Trophoblast cell (in vitro differentiated cells and primary cell): Measurements from ENCODE around the gene TCF19.
"Not testable (repeated sequence)": the region's sequence is repeated elsewhere in the genome, so short reads cannot be mapped to it uniquely, and the experiment has no call there.

Source experiments
- DNase-seq, 2 donors: peaks; one replicate each; pipeline ENCODE4 v3.0.0-alpha.2; 2016
- H2AFZ ChIP-seq: 2 replicates; pipeline ENCODE4 v1.6.1; 2013; ENCODE audit warnings: low read length, moderate library complexity, mild to moderate bottlenecking; ENCODE audit not compliant: insufficient read depth, poor library complexity
- H2AK5ac ChIP-seq: 2 replicates; pipeline ENCODE4 v1.6.1; 2013; ENCODE audit warnings: mild to moderate bottlenecking, low read length
- H2BK120ac ChIP-seq: 2 replicates; pipeline ENCODE4 v1.6.1; 2013; ENCODE audit warnings: low read length, mild to moderate bottlenecking, moderate library complexity; ENCODE audit not compliant: insufficient read depth, poor library complexity
- H2BK12ac ChIP-seq: 2 replicates; pipeline ENCODE4 v1.6.1; 2013; ENCODE audit warnings: mild to moderate bottlenecking, low read length, moderate library complexity
- H2BK5ac ChIP-seq: 2 replicates; pipeline ENCODE4 v1.6.1; 2013; ENCODE audit warnings: low read length, low read depth, moderate library complexity, mild to moderate bottlenecking; ENCODE audit not compliant: poor library complexity
- H3K14ac ChIP-seq: 2 replicates; pipeline ENCODE4 v1.6.1; 2013; ENCODE audit warnings: mild to moderate bottlenecking, low read length
- H3K18ac ChIP-seq: 2 replicates; pipeline ENCODE4 v1.6.1; 2013; ENCODE audit warnings: mild to moderate bottlenecking, low read length
- H3K23ac ChIP-seq: 2 replicates; pipeline ENCODE4 v1.6.1; 2013; ENCODE audit warnings: low read length
- H3K27ac ChIP-seq: 2 replicates; pipeline ENCODE4 v1.5.1; 2013; ENCODE audit warnings: low read depth, mild to moderate bottlenecking, inconsistent platforms, low read length, moderate library complexity
- H3K27me3 ChIP-seq: 2 replicates; pipeline ENCODE4 v1.6.1; 2013; ENCODE audit warnings: inconsistent platforms, mild to moderate bottlenecking, low read length, moderate library complexity; ENCODE audit not compliant: insufficient read depth
- H3K36me3 ChIP-seq, 2 experiments: 1 replicate in 1 of 2; 2 replicates in 1 of 2; pipeline ENCODE4 v1.6.1; 2013; ENCODE audit warnings: low read length in 2 of 2, mild to moderate bottlenecking in 2 of 2, moderate library complexity in 1 of 2; ENCODE audit not compliant: insufficient read depth in 2 of 2, control insufficient read depth in 1 of 2
- H3K4ac ChIP-seq: 2 replicates; pipeline ENCODE4 v1.6.1; 2013; ENCODE audit warnings: low read depth, mild to moderate bottlenecking, low read length, moderate library complexity
- H3K4me1 ChIP-seq, 2 experiments: 1 replicate in 1 of 2; 2 replicates in 1 of 2; pipeline ENCODE4 v1.6.1; 2013; ENCODE audit warnings: low read length in 2 of 2, mild to moderate bottlenecking in 2 of 2, moderate library complexity in 1 of 2; ENCODE audit not compliant: insufficient read depth in 2 of 2, control insufficient read depth in 1 of 2
- H3K4me2 ChIP-seq: 2 replicates; pipeline ENCODE4 v1.6.1; 2013; ENCODE audit warnings: inconsistent platforms, mild to moderate bottlenecking, low read length, moderate library complexity
- H3K4me3 ChIP-seq: 2 replicates; pipeline ENCODE4 v1.5.1; 2013; ENCODE audit warnings: mild to moderate bottlenecking, low read depth, low read length, inconsistent platforms
- H3K79me1 ChIP-seq: one replicate; pipeline ENCODE4 v1.6.1; 2013; ENCODE audit warnings: low read length
- H3K79me2 ChIP-seq: 2 replicates; pipeline ENCODE4 v1.6.1; 2013; ENCODE audit warnings: low read length, mild to moderate bottlenecking; ENCODE audit not compliant: control insufficient read depth, insufficient read depth, poor library complexity
- H3K9ac ChIP-seq: 2 replicates; pipeline ENCODE4 v1.6.1; 2013; ENCODE audit warnings: mild to moderate bottlenecking, low read length
- H3K9me3 ChIP-seq: 2 replicates; pipeline ENCODE4 v1.6.1; 2013; ENCODE audit warnings: low read depth, mild to moderate bottlenecking, control low read depth, inconsistent platforms, low read length; ENCODE audit not compliant: insufficient read depth
- H4K12ac ChIP-seq: 2 replicates; pipeline ENCODE4 v1.6.1; 2013; ENCODE audit warnings: low read depth, mild to moderate bottlenecking, low read length, moderate library complexity
- H4K8ac ChIP-seq: 2 replicates; pipeline ENCODE4 v1.6.1; 2013; ENCODE audit warnings: low read depth, mild to moderate bottlenecking, low read length, moderate library complexity
- H4K91ac ChIP-seq: one replicate; pipeline ENCODE4 v1.6.1; 2013; ENCODE audit warnings: low read depth, mild to moderate bottlenecking, low read length, moderate library complexity
- WGBS: extraction: QIAGEN DNeasy Blood & Tissue Kit; methylation state at CpG from one replicate; pipeline ENCODE4 v1.1.7; 2013; ENCODE audit warnings: missing lambda C conversion rate; ENCODE audit not compliant: insufficient read length, insufficient coverage; ENCODE audit errors: extremely low coverage; 5-methylcytosine and 5-hydroxymethylcytosine counted together

The TCF19 gene

GRCh38 chr6:31197559-31198305 lies 39.3 kb downstream of the TCF19 start:
- Histone ChIP-seq H3K4me1 (peaks cover 0 to 1% of the 10 kb centered on the region in 2 experiments), H2BK5ac (no peak overlapping the region), H3K18ac (no peak overlapping the region), H3K9me3 (no peaks in the 10 kb centered on the region), H3K27ac (peak overlapping the region; percentile 44), H3K27me3 (no peaks in the 10 kb centered on the region), H3K23ac (no peak overlapping the region), H3K14ac (no peak overlapping the region), H3K9ac (no peak overlapping the region), H3K4ac (no peak overlapping the region), H3K4me2 (peak overlapping the region; percentile 89), H2AFZ (peak overlapping the region; percentile 69), H4K8ac (peak overlapping the region; percentile 31), H2AK5ac (no peak overlapping the region), H4K91ac (peak overlapping the region; percentile 25), H2BK120ac (no peak overlapping the region), H3K79me2 (no peaks in the 10 kb centered on the region), H3K36me3 (no peaks in the 10 kb centered on the region), H2BK12ac (no peak overlapping the region), H3K79me1 (no peaks in the 10 kb centered on the region), H3K4me3 (peak overlapping the region; percentile 78), H4K12ac (no peak overlapping the region)
- DNase-seq = peak; percentile 99 to 100
- no CpG with 5 or more reads among the region's 45 CpGs for WGBS

- H3K79me2 ChIP-seq, H2BK120ac ChIP-seq, H3K4me3 ChIP-seq, H2BK5ac ChIP-seq, H3K27ac ChIP-seq, H3K27me3 ChIP-seq, H2AFZ ChIP-seq, H3K4ac ChIP-seq, H3K36me3 ChIP-seq, H4K12ac ChIP-seq, H3K4me2 ChIP-seq, H3K4me1 ChIP-seq, H3K14ac ChIP-seq, H3K23ac ChIP-seq, H3K9me3 ChIP-seq, H2AK5ac ChIP-seq, H4K8ac ChIP-seq, DNase-seq, H2BK12ac ChIP-seq, H3K9ac ChIP-seq, H4K91ac ChIP-seq, H3K79me1 ChIP-seq, H3K18ac ChIP-seq: not testable (repeated sequence)
- WGBS = no CpG with 5 or more reads among the region's 4 CpGs
Observed at GRCh38 chr6:31199105-31199452, 40.7 kb downstream of the TCF19 start.

GRCh38 chr6:31202259-31203166 lies 44.1 kb downstream of the TCF19 start:
- no peak overlapping the region for H3K18ac ChIP-seq
- H4K8ac ChIP-seq = no peak overlapping the region
- H2BK5ac ChIP-seq = no peak overlapping the region
- no peaks in the 10 kb centered on the region for H3K9me3 ChIP-seq
- no peak for DNase-seq
- H2BK120ac ChIP-seq = no peak overlapping the region
- H4K12ac ChIP-seq = no peak overlapping the region
- H3K14ac ChIP-seq = no peak overlapping the region
- no peaks in the 10 kb centered on the region for H3K79me2 ChIP-seq
- no CpG with 5 or more reads among the region's 11 CpGs for WGBS
- no peak overlapping the region for H2AK5ac ChIP-seq
- H2BK12ac ChIP-seq = no peak overlapping the region
- H3K4ac ChIP-seq = no peak overlapping the region
- no peaks in the 10 kb centered on the region for H3K27me3 ChIP-seq
- no peak overlapping the region for H4K91ac ChIP-seq
- no peaks in the 10 kb centered on the region for H3K79me1 ChIP-seq
- H3K9ac ChIP-seq = no peak overlapping the region
- no peak overlapping the region for H3K23ac ChIP-seq
- no peaks in the 10 kb centered on the region for H3K36me3 ChIP-seq
- peaks cover 2 to 7% of the 10 kb centered on the region in 2 experiments for H3K4me1 ChIP-seq
- H3K4me3 ChIP-seq = no peak overlapping the region
- H3K4me2 ChIP-seq = no peak overlapping the region
- no peak overlapping the region for H2AFZ ChIP-seq
- H3K27ac ChIP-seq = no peak overlapping the region

- no peak overlapping the region for H2AFZ ChIP-seq
- no peaks in the 10 kb centered on the region for H3K36me3 ChIP-seq
Observed at GRCh38 chr6:31203345-31203979, 45.1 kb downstream of the TCF19 start.

More at GRCh38 chr6:31203345-31203979, 45.1 kb downstream of the TCF19 start:
- Histone ChIP-seq H4K91ac (no peak overlapping the region), H2AK5ac (no peak overlapping the region), H3K4me1 (peaks cover 2 to 7% of the 10 kb centered on the region in 2 experiments), H3K18ac (no peak overlapping the region), H3K4ac (no peak overlapping the region), H2BK120ac (no peak overlapping the region), H4K8ac (no peak overlapping the region), H3K14ac (no peak overlapping the region), H3K4me2 (peak overlapping the region; percentile 10), H3K4me3 (no peak overlapping the region), H4K12ac (no peak overlapping the region), H2BK12ac (no peak overlapping the region), H3K9ac (no peak overlapping the region), H3K27ac (no peak overlapping the region), H3K27me3 (no peaks in the 10 kb centered on the region), H3K9me3 (no peaks in the 10 kb centered on the region), H3K79me2 (no peaks in the 10 kb centered on the region), H2BK5ac (no peak overlapping the region), H3K79me1 (no peaks in the 10 kb centered on the region), H3K23ac (no peak overlapping the region)
- DNase-seq = peak; percentile 55 to 73
- WGBS = no CpG with 5 or more reads among the region's 5 CpGs
